ENCODE results near the gene GTF2E1.

- TF ChIP-seq CTCF (IDR thresholded peaks at IDR 0.05; ENCODE audit: low read depth, low read length, poor library complexity, severe bottlenecking) (no peak), EZH2phosphoT487 (IDR thresholded peaks at IDR 0.05; ENCODE audit: borderline replicate concordance, low read length) (no peak)
Observed at GRCh38 chr3:120705884-120706582, 36.5 kb upstream of the GTF2E1 start.
